ENCODE results near the gene FUT8. TPM values are rescaled to one million over a fixed set of nuclear protein-coding genes. Genes with fewer than 3 reads are reported as not detected.

The FUT8 gene
- polyA plus RNA-seq, 3 donors: 20.8 to 22.7 (median 21.2) TPM

- DNase-seq (ENCODE audit: low read depth in 3 of 3, low spot score in 2 of 3): no peak
These were observed 136.9 kb downstream of the FUT8 start for GRCh38 chr14:65549429-65549828.

- no peak for DNase-seq (ENCODE audit: low read depth in 3 of 3, low spot score in 2 of 3)
These were observed 138.5 kb downstream of the FUT8 start for GRCh38 chr14:65550779-65551643.

- no peak for DNase-seq (ENCODE audit: low read depth in 3 of 3, low spot score in 2 of 3)
These were observed 140.2 kb downstream of the FUT8 start for GRCh38 chr14:65552724-65553123.

- no peak for DNase-seq (ENCODE audit: low read depth in 3 of 3, low spot score in 2 of 3)
These were observed 142.3 kb downstream of the FUT8 start for GRCh38 chr14:65554837-65555236.

- DNase-seq (ENCODE audit: low read depth in 3 of 3, low spot score in 2 of 3): no peak
These were observed 142.8 kb downstream of the FUT8 start for GRCh38 chr14:65555358-65555757.

- no peak for DNase-seq (ENCODE audit: low read depth in 3 of 3, low spot score in 2 of 3)
These were observed 145.8 kb downstream of the FUT8 start for GRCh38 chr14:65558363-65558762.

GRCh38 chr14:65560340-65561027, 148.0 kb downstream of the FUT8 start:
- no peak for DNase-seq (ENCODE audit: low read depth in 3 of 3, low spot score in 2 of 3)

- no peak for DNase-seq (ENCODE audit: low read depth in 3 of 3, low spot score in 2 of 3)
These were observed 151.8 kb downstream of the FUT8 start for GRCh38 chr14:65564370-65564769.

- no peak for DNase-seq (ENCODE audit: low read depth in 3 of 3, low spot score in 2 of 3)
These were observed 153.4 kb downstream of the FUT8 start for GRCh38 chr14:65565948-65566347.

- no peak for DNase-seq (ENCODE audit: low read depth in 3 of 3, low spot score in 2 of 3)
These were observed 154.4 kb downstream of the FUT8 start for GRCh38 chr14:65566820-65567522.

- DNase-seq (ENCODE audit: low read depth in 3 of 3, low spot score in 2 of 3): no peak
These were observed 162.1 kb downstream of the FUT8 start for GRCh38 chr14:65574611-65575010.

GRCh38 chr14:65575389-65575788, 162.9 kb downstream of the FUT8 start:
- DNase-seq (ENCODE audit: low read depth in 3 of 3, low spot score in 2 of 3): no peak

GRCh38 chr14:65580973-65581372, 168.4 kb downstream of the FUT8 start:
- DNase-seq (ENCODE audit: low read depth in 3 of 3, low spot score in 2 of 3): no peak

- DNase-seq (ENCODE audit: low read depth in 3 of 3, low spot score in 2 of 3): no peak
These were observed 168.8 kb downstream of the FUT8 start for GRCh38 chr14:65581378-65581777.

- no peak for DNase-seq (ENCODE audit: low read depth in 3 of 3, low spot score in 2 of 3)
These were observed 169.3 kb downstream of the FUT8 start for GRCh38 chr14:65581799-65582198.

GRCh38 chr14:65585216-65585615, 172.7 kb downstream of the FUT8 start:
- no peak for DNase-seq (ENCODE audit: low read depth in 3 of 3, low spot score in 2 of 3)

- DNase-seq (ENCODE audit: low read depth in 3 of 3, low spot score in 2 of 3): no peak
These were observed 176.1 kb downstream of the FUT8 start for GRCh38 chr14:65588426-65589140.

GRCh38 chr14:65594153-65594881, 181.8 kb downstream of the FUT8 start:
- DNase-seq (ENCODE audit: low read depth in 3 of 3, low spot score in 2 of 3): no peak

- no peak for DNase-seq (ENCODE audit: low read depth in 3 of 3, low spot score in 2 of 3)
These were observed 182.3 kb downstream of the FUT8 start for GRCh38 chr14:65594882-65595237.

- no peak for DNase-seq (ENCODE audit: low read depth in 3 of 3, low spot score in 2 of 3)
These were observed 186.8 kb downstream of the FUT8 start for GRCh38 chr14:65599375-65599774.
